UCSD-AML1 (cell line): ENCODE data around the gene RAB3D.
"Not testable (repeated sequence)": the region's sequence is repeated elsewhere in the genome, so short reads cannot be mapped to it uniquely, and the experiment has no call there.

ENCODE experiments used
- DNase-seq: peaks from one replicate; lab custom pipeline; 2025; ENCODE audit not compliant: unreplicated experiment; lab: John Stamatoyannopoulos, UW

RAB3D gene, protein sequence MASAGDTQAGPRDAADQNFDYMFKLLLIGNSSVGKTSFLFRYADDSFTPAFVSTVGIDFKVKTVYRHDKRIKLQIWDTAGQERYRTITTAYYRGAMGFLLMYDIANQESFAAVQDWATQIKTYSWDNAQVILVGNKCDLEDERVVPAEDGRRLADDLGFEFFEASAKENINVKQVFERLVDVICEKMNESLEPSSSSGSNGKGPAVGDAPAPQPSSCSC

DNA sequence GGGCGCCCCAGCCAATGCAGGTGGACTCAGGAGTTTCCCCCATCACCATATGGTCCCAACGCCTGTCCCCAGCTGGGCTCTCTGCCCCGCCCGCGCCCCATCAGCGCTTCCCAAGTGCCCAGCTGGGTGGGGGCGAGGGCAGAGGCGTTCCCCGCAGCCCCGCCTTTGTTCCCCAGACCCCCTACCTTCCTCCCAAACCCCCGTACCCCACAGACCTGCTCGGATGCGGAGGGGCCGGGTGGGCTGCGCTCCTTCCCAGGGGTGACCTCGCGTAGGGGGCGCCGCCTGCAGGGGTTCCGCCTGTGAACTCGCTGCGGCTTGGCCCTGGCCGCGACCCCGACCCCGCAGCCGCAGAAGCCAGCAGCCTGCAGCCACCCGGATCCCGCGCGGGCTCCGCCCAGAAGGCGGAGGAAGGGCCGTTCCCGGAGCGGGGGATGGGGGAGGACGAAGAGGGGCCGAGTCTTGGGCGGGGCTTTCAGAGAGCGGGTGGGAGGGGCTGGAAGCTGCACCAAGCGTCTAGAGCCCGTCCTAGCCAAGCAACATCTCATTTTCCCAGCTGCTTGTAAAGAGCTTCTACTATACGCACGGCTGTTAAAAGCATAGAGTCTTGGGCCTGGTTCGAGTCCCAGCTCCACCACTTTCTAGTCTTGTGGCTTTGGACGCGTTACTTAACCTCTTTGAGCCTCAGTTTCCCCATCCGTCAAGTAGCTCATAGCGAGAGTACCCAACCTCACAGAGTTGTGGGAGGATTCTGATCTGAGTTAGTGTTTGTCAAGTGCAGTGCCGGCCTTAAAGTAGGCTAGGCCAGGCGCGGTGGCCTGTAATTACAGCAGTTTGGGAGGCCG is at the start of gene RAB3D:
Gene RAB3D, minus strand, starts transcription at position 404 of the 845 bp plus-strand sequence. CDS start 2,258 bp downstream, outside the sequence.
- peak; percentile 89 for DNase-seq

DNA sequence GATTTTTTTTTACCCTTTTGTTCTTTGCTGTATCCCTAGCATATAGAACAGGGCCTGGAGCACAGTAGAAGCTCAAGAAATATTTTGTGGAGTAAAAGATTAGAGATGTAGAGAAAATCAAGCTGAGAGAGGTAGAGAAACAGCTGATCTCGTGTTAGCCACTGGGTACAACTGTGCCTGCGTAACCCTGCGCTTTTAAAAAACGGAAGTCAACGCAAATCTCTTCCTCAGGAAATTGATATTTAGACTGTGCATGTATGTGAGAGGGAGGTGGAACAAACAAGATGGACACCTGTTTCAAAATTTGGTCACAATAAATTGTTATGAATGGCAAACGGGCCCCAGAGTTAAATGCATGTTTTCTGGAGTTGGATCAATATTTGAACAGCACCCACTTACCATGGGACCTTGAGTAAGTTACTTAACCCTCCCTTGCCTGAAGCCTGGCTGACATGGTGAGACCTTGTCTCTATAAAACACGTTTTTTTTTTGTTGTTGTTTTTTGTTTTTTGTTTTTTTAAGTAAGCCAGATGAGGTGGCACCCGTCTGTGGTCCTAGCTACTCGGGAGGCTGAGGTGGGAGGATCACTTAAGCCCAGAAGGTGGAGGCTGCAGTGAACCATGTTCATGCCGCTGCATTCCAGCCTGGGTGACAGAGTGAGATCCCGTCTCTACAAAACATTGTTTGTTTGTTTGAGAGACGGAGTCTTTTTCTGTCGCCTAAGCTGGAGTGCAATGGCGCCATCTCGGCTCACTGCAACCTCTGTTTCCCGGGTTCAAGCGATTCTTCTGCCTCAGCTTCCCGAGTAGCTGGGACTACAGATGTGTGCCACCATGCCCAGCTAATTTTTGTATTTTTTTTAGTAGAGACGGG is 47.9 kb upstream of the RAB3D start:
- no peak for DNase-seq

DNA sequence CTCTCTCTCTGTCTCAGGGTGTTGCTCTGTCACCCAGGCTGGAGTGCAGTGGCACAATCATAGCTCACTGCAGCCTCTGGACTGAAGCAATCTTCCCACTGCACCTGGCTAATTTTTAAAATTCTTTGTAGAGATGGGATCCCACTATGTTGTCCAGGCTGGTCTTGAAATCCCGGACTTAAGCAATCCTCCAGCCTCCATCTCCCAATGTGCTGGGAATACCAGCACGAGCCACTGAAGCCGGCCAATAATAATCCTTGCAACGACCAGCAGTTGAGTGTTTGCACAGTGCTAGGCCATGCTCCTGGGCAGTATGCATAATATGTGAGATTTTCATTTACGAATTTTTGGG is 45.3 kb upstream of the RAB3D start:
- no peak for DNase-seq

DNA sequence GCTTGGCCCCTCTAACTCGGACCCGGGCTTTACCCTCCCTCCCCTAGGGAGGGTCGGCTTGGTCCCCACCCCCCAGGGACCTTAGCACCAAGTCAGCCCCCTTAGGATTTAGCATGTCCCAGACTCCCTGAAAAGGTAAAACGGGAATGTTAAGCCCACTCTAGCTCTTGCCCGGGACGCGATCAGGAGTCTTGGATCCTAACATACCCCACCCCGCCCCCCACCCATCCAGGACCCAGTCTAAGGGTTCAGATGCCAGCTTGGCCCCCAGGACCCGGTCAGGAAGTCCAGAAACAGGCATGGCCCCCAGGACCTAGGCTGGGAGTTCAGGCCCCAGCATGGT is 44.2 kb upstream of the RAB3D start:
- no peak for DNase-seq

DNA sequence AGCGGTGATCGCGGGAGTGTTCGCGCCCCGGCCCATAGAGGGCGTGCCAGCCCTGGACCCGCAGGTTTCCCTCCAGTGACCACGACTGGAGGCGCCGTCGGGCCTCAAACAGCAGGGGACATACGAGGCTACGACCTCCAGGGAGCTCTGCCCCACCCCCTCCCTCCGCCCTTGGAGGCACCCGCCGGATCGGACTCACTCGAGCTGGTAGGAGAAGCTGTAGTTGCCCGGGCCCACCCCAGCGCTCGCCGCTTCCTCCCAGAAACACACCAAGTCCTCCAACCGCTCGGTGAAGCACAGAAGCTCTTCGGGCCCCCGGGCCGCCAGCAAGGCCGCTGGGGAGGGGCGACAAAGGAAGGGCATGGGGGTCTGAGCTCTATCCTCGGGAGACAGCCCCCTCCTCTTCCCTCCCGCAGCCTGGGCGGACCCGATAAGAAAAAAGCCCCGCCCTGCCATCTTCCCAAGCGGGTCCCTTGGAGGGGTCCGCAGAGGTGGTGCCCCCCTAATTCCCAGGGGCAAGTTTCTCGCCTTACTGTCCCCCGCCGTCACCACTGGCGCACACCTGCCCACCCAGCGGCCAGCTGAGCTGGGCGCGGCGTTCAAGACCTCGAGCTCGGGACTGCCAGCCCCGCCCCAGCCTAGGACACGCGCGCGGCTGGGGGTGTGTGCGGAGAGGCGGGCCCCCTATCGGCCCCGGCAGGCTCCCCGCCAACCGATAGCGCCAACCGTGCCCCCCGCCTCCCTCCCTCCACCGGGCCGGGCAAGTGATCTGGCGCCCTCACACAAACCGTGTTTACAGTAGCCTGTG is 43.6 kb upstream of the RAB3D start:
- peak; percentile 77 for DNase-seq

DNA sequence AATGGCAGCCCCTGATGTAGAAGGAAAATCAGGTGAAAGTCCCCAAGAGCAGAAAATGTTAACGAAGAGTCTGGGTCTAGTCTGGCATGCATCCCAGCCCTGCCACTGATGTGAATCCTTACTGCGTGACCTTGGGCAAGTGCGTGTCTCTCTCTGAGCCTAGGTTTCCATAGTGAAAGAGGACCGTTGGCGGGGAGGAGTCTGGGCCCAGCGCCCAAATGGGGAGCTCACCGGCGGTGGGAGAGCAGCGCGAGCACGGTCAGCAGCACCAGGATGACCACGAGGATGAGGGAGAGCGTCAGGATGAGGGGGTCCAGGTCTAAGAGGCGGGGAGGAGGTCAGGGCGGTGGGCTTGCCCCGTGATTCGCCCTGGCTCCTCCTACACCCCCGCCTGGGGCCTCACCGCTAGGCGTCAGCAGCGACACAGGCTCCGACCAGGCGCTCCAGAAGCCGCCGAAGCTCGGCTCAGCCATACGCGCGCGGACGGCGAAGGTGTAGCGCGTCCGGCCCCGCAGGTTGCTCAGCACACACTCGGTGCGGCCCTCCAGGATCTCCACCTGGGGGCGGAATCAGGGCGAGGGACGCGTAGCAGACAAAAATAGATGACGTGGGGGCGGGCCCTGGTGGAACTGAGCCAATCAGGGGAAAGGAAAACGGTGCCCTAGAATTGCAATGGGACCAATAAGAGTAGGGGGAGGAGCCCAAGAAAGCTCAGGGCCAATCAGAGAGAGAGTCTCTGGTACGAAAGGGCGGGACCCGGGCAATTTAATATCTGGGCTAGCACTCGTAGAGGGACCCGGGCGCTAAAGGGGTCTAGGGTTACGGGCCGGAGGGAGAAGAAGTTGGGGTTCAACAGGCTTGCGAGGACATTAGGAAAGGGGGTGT is 41.4 kb upstream of the RAB3D start:
- peak; percentile 90 for DNase-seq

DNA sequence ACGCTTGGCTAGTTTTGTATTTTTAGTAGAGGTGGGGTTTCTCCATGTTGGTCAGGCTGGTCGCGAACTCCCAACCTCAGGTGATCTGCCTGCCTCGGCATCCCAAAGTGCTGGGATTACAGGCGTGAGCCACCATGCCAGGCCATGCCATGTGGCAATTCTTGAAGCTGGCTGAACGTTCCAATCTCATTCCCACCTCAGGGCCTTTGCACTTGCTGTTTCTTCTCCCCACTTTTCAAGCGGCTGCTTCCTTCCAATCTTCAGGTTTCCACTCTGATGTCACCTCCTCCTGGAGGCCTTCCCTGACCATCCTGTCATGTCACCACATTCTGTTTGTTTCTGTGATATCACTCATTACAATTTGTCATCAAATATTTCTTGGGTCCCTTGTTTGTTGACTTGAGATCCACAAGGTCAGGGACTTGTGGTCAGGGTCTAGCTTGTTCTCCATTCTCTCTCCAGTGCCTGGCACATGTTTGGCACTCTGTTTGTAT is 40.4 kb upstream of the RAB3D start:
- no peak for DNase-seq

DNA sequence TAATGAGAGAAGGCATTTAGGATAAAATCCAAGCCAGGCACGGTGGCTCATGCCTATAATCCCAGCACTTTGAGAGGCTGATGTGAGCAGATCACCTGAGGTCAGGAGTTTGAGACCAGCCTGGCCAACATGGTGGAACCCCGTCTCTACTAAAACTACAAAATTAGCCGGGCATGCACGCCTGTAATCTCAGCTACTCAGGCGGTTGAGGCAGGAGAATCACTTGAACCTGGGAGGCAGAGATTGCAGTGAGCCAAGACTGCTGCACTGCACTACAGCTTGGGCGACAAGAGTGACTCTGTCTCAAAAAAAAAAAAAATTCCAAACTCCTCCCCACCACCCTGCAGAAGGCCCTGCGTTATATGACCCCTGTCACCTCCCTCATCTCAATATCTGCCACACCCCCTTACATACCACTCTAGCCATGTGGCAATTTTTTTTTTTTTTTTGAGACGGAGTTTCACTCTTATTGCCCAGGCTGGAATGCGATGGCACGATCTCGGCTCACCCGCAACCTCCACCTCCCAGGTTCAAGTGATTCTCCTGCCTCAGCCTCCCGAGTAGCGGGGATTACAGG is 39.9 kb upstream of the RAB3D start:
- DNase-seq = not testable (repeated sequence)

DNA sequence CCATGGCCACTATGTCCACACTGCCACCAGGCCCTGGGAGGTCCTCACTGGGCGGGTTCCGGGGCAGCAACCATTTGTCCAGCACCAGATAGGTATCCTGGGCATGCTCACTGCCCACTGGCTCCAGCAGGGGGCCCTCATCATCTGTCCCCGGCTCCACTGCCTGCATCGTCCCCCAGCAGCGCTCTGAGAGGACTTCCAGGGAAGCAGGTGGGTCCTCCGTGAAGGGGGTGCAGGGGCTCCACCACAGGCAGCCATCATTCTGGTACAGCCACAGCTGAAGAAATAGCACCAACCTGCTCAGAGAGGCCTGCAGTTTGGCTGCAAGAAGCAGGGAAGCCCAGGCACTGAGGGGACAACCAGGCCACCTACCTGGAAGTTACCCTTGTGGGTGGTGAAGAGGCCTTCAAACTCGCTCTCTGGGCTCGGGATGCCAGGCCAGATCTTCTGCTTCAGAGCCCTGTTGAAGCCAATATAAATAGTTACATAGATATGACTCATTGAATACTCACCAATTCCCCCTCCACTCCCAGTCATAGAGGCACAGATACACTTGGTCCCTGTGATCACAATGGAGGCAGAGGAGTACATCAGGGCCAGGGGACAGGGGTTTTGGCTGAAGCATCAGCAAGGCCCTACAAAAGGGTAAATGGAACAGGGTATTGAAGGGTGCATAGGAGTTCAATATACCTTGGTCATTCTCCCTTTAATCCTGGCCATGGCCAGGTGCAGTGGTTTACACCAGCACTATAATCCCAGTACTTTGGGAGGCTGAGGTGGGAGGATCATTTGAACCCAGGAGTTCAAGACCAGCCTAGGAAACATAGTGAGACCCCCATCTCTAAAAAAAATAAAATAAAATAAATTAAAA is 39.1 kb upstream of the RAB3D start:
- peak; percentile 55 for DNase-seq

DNA sequence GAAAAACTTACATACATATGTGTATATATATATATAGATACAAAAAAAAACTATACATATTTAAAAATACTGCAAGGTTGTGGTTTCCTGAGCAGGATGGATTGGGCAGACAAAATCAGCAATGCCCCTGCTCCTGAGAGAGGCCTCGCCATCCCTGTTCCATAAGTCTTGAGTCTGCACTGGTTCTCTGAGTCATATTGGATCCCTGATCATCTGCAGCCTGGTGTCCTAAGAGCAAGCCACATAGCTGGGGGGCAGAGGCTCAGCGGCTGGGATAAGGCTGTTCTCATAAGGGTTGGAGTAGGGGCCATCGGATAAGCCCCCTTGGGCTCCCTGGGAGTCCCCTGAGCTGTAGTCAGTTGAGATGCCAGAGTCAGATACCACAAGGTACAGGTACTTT is 38.3 kb upstream of the RAB3D start:
- no peak for DNase-seq

DNA sequence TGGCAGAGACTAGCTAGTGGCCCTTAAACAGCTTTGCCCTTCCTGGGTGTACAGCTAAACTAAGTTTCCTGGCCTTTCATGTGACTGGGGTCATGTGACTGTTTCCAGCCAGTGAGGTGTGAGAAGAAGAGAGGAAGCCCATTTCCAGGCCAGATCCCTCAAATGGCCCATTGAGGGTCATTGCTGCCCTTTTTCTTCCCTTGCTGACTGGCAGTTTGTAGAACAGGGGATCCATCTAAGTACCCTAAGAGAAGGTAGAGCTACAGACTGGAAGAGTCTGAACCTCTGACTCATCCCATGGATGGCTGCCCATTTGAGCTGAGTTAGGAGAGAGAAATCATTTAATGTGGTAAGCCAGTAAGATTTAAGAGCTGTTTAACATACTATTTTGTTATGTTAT is 37.8 kb upstream of the RAB3D start:
- peak; percentile 26 for DNase-seq

DNA sequence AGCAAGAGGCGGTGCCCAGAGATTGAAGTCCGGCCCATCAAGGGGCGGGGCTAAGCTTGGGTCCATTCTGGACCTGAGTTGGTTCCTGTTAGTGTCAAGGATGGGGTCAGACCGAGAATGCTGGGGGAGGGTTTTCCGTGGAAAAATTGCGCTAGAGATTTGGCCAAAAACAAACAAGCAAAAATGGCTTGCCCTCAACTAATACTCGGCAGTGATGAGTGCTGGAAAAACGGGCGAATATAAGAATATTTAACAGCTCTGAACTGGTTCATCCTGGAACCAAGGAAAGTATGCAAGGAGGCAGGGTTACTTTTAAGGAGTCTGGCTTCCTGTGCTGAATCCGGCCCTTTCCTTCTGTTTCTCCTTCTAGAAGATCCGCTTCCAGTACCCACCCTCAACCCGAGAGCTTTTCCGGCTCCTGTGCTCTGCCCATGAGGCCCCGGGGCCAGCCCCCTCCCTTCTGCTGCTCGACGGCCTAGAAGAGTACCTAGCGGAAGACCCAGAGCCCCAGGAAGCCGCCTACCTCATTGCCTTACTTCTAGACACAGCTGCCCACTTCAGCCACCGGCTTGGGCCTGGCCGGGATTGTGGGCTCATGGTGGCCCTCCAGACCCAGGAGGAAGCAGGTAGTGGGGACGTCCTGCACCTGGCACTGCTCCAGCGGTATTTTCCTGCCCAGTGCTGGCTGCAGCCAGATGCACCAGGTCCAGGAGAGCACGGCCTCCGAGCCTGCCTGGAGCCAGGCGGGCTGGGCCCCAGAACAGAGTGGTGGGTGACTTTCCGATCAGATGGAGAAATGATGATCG is 35.9 kb upstream of the RAB3D start:
- peak; percentile 80 for DNase-seq

DNA sequence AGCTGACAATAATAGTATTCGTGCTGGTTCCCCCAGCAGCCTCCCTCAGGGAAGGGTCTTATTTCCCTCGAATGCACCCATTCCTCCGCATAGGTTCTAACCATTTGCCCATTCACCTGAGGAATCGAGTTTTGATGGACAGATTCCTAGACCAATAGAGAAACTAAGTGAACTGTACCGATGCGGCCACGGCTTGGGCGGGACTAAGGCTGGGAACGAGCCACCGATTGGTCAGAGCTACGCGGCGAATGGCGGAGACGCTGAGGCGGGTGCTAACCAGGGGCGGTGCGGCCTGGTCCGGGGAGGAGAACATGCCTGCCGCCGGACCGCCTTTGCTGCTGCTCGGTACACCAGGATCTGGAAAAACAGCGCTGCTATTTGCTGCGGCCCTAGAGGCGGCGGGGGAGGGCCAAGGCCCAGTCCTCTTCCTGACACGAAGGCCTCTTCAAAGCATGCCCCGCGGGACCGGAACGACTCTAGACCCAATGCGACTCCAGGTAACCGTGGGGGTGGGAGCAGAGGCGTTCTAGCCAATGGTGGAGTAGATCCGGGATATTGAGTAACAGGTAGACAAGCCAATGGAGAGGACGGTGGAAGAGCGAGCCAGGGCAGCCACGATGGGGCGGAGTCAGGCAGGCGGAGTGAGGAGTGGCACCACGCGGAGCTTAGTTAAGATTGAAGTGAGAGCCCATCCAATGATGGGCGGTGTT is 35.1 kb upstream of the RAB3D start, which contains the start of gene SWSAP1:
Gene SWSAP1, plus strand, starts transcription at position 234 of the 710 bp plus-strand sequence. Its CDS starts 15 bp downstream, at position 249.
- peak; percentile 99 for DNase-seq

DNA sequence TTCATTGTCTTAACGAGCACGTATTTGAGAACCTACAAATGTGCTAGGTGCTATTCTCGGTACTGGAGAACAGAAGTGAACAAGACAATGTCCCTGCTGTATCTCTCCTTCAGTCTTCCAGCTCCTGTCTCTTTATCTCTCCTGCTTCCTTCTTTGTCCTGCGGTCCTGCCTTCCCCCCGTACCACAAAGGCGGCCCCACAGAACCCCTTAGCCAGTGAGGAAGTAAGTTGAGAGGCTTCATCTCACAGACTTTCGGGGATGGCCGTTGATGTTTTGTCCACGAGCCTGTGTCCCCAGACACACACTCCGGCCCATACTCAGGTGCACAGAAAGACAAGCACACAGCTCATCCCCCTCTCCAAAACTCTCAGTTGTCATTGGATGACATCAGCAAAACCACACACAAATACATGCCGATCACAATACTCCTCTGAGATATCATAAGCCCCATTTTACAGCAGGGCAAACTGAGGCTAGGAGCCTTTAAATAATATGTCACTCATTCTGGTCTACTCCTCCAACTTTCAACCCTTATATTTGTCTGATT is 34.5 kb upstream of the RAB3D start:
- DNase-seq = peak; percentile 32

DNA sequence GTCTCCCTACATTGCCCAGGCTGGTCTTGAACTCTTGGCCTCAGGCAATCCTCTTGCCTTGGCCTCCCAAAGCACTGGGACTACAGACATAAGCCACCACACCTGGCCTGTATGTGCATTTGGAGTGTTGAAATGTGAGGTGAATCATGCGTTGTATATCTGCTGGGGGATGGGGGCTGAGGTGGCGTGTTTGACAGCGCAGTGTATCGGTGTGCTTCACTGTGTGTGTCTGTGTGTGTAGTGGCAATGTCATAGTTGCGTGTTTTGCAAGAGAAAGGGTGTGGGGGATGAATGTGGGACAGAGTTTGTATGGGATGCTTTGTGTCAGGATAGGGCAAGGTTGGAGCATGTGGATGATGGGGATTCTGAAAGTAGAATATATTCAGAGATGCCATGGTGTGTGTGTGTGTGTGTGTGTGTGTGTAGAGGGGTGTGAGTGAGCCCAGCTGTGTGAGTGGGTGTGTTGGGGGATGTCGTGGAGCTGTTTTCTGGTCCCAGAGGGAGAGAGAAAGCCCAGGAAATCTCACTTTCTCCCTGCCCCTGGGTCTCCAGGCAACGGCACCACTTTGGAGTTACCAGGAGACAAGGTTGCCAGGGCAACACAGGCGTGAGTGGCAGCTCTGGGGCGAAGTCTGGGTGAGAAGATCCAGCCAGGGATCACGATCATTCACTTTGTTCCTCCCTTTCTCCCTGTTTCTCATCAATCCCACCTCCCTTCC is 33.9 kb upstream of the RAB3D start:
- DNase-seq = peak; percentile 27

DNA sequence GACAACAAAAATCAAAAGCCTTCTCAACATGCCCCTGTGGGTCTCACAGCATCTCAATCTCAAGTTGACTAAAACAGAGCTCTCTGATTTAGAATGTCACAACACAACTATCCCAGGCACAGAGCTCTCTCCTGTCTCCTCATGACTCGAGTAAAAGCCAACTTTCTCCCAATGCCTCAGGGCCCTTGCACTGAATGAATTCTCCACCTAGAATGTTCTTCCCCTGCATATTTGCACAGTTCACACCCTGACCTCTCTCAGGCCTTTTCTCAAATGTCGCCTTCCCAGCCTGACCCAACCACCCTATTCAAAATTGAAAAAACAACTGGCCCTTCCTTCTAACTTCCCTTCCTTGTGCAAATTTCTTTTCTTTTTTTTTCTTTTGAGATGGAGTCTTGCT is 31.3 kb upstream of the RAB3D start:
- no peak for DNase-seq
